Measurements from ENCODE around the gene ADCY9.
"Not testable (repeated sequence)": the region's sequence is repeated elsewhere in the genome, so short reads cannot be mapped to it uniquely, and the experiment has no call there.

Gene ADCY9

GRCh38 chr16:3971706-3972105 is 144.5 kb downstream of the ADCY9 start:
- no peak for DNase-seq

GRCh38 chr16:3971261-3971660 is 145.0 kb downstream of the ADCY9 start:
- in situ Hi-C loops (cut with HindIII; ENCODE audit: low pct_ligation_motif_present, low pct_unique_long_range_greater_than_20kb, low sequenced_read_pairs), result no loop called here
- no peak for DNase-seq

More at GRCh38 chr16:3971706-3972105, 144.5 kb downstream of the ADCY9 start:
- in situ Hi-C loops (cut with HindIII; ENCODE audit: low pct_ligation_motif_present, low pct_unique_long_range_greater_than_20kb, low sequenced_read_pairs), result no loop called here

- DNase-seq, result no peak
- in situ Hi-C loops (cut with HindIII; ENCODE audit: low pct_ligation_motif_present, low pct_unique_long_range_greater_than_20kb, low sequenced_read_pairs), result no loop called here
Measured at GRCh38 chr16:3968551-3968950, 147.7 kb downstream of the ADCY9 start.

GRCh38 chr16:3966681-3967080 is 149.6 kb downstream of the ADCY9 start:
- DNase-seq, result no peak
- in situ Hi-C loops (cut with HindIII; ENCODE audit: low pct_ligation_motif_present, low pct_unique_long_range_greater_than_20kb, low sequenced_read_pairs), result no loop called here

- DNase-seq, result no peak
- in situ Hi-C loops (cut with HindIII; ENCODE audit: low pct_ligation_motif_present, low pct_unique_long_range_greater_than_20kb, low sequenced_read_pairs), result no loop called here
Measured at GRCh38 chr16:3965781-3966582, 150.3 kb downstream of the ADCY9 start.

- in situ Hi-C loops (cut with HindIII; ENCODE audit: low pct_ligation_motif_present, low pct_unique_long_range_greater_than_20kb, low sequenced_read_pairs), result no loop called here
- no peak for DNase-seq
Measured at GRCh38 chr16:3965306-3965705, 150.9 kb downstream of the ADCY9 start.

- DNase-seq, result no peak
- in situ Hi-C loops (cut with HindIII; ENCODE audit: low pct_ligation_motif_present, low pct_unique_long_range_greater_than_20kb, low sequenced_read_pairs), result no loop called here
Measured at GRCh38 chr16:3964686-3965290, 151.5 kb downstream of the ADCY9 start.

DNA sequence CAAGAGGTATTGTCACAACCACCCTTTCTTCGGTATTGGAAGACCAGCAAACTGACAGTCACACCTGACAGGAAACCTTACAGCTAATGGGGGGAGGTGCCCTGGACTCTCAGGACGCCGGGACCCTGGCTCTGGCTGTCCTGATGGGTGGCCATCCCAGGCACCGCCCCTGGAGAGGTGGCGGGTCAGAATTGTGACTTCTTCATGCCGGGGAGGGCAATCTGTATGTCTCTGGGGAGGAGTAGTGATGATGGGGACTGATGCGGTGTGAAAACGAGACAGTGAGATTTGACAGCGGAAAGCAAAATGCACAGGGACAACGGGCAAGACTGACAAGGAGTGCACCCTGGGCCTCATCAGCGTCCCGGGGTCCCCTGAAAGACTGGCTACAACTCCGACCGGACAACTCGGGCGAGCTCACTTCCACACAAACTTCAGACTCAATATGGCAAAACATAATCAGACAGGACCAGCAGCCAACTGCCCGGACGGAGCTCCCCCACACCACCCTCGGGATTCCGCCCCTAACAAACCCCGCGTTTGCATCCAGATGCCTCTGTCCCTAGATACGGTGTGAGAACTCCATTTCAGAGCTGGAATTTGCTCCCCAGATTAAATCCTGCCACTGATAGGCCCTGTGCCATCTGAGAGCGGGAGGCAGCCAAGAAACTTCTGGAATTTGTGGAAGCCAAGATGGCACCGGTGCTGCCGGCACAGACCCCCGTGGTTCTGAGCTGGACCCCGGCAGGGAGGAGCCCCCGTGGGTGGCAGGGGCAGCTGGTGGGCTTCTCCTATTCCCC is 152.2 kb downstream of the ADCY9 start:
- in situ Hi-C loops (cut with HindIII; ENCODE audit: low pct_ligation_motif_present, low pct_unique_long_range_greater_than_20kb, low sequenced_read_pairs), result no loop called here
- no peak for DNase-seq

DNA sequence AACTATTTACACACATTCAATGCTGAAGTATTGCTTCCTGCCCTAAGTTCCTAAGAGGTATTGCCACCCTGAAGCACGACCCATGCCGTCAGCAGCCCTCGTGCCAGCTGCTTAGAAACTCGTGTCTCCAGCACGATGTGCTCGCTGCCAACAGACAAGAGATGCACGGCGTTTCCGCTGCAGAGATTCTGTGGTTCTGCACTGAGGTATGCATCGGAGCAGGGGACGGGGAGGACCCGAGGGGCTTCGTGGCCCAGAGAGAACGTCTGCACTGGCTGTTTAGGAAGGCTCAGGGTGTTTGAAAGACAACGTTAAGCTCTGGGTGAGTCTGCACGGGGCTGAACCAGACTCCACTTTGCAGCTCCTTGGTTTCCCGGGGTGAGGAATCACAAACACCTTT is 153.0 kb downstream of the ADCY9 start:
- DNase-seq, result no peak
- in situ Hi-C loops (cut with HindIII; ENCODE audit: low pct_ligation_motif_present, low pct_unique_long_range_greater_than_20kb, low sequenced_read_pairs), result no loop called here

DNA sequence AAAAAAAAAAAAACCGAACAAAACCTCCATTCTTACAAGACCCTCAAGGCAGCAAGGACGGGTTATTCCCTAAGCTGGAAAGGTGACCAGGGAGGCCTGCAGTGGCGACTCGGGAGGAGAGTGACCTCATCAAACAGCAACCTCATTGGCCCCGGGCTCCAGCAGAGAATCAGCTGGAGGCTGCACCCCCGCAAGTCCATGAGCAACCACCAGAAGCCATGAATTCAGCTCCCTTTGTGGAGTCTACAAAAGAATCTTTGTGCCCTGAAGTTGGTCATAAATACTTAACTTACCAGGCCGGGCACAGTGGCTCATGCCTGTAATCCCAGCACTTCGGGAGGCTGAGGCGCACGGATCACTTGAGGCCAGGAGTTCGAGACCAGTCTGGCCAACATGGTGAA is 154.8 kb downstream of the ADCY9 start:
- in situ Hi-C loops (cut with HindIII; ENCODE audit: low pct_ligation_motif_present, low pct_unique_long_range_greater_than_20kb, low sequenced_read_pairs), result no loop called here
- DNase-seq, result peak; percentile 32

DNA sequence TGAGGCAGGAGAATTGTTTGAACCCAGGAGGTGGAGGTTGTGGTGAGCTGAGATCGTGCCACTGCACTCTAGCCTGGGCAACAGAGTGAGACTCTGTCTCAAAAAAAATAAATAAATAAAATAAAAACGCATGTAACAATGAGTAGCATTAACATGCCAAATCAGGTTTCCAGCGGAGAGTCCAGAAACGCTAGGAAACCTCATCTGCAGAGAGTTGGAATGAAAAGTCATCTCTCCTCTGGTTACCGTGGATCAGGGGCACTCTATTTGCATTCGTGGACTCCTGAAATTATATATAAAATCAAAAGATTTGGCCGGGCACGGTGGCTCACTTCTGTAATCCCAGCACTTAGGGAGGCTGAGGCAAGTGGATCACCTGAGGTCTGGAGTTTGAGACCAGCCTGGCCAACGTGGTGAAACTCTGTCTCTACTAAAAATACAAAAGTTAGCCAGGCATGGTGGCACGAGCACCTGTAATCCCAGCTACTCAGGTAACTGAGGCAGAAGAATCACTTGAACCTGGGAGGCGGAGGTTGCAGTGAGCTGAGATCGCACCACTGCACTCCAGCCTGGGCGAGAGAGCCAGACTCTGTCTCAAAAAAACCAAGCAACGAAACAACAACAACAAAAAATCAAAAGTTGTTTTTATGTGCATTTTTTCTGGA is 156.2 kb downstream of the ADCY9 start:
- in situ Hi-C loops (cut with HindIII; ENCODE audit: low pct_ligation_motif_present, low pct_unique_long_range_greater_than_20kb, low sequenced_read_pairs); DNase-seq: not testable (repeated sequence)

- in situ Hi-C loops (cut with HindIII; ENCODE audit: low pct_ligation_motif_present, low pct_unique_long_range_greater_than_20kb, low sequenced_read_pairs), result no loop called here
- DNase-seq, result peak; percentile 94
Measured at GRCh38 chr16:3959148-3959547, 157.1 kb downstream of the ADCY9 start.

- in situ Hi-C loops (cut with HindIII; ENCODE audit: low pct_ligation_motif_present, low pct_unique_long_range_greater_than_20kb, low sequenced_read_pairs), result no loop called here
- DNase-seq, result no peak
Measured at GRCh38 chr16:3957344-3957980, 158.8 kb downstream of the ADCY9 start.

DNA sequence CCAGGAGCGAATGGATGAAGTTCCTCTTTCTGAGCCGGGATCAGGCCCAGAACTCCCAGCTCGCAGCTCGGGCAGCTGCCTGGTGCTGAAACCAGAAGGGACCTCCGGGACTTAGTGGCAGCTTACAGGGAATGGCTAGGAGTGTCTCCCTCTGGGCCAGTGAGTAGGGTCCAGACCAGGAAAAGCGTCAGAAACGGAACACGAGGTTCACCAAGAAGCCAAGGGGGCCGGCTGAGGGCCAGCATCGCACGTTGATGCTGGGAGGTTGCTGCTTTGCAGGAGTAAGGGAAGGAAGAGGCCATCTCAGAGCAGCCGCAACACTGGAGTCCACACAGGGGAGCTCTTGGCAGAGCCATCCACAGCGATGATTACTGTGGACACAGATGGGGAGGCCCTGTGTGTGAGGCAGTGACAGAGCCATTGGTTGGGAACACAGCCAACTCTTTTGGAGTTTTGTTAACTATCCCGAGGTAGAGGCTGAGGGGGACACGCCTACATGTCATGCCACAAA is 161.8 kb downstream of the ADCY9 start:
- in situ Hi-C loops (cut with HindIII; ENCODE audit: low pct_ligation_motif_present, low pct_unique_long_range_greater_than_20kb, low sequenced_read_pairs), result no loop called here
- DNase-seq, result peak; percentile 76

DNA sequence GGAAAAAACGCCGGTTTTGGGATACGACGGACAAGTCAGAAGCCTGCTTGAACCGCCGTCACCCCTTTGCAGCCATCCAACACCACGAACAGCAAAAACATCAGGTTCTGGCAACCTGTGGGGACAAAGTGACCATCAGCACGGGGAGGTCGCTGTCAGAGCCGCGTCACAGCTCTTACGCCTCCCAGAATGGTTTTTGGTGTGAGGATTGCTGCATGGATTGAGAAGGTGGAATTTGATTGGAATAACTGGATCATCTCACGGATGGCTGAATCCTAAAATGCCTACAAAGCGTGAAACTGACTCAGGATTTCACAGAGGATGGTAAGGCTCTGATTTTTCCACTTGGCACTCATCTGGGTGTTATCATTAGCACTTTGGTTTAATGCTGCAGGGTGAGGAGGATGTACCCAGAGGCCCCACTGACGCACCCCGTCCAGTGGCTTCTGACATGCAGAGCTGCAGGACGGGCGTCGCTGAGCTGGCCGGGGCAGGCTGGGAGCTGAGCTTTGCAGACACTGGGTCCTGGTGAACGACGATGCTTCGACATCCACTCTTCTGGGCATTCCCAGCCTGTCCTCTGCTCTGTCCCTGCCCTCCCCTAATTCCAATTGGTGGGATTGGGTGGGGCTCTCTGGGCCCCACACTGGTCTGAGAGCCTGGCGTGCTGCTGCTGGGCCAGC is 162.4 kb downstream of the ADCY9 start:
- in situ Hi-C loops (cut with HindIII; ENCODE audit: low pct_ligation_motif_present, low pct_unique_long_range_greater_than_20kb, low sequenced_read_pairs), result no loop called here

DNA sequence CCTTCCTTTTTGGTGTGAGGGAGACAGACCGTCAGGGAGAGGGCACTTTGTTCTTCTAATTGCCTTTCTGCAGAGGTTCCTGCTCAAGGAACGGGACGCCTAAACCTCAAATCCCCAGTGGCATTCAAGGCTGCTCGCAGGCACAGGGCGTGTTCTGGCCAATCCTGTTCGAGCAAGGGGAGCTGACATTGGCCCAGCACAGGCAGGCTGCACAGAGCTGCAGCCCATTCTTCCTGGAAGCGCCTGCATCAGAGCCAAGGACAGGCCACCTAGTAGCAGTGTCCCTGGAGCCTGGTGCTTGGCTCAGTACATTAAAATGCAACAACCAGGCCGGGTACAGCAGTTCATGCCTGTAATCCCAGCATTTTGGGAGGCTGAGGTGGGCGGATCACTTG is 163.5 kb downstream of the ADCY9 start:
- no peak for DNase-seq
- in situ Hi-C loops (cut with HindIII; ENCODE audit: low pct_ligation_motif_present, low pct_unique_long_range_greater_than_20kb, low sequenced_read_pairs), result no loop called here

More for the DNA sequence above, 162.4 kb downstream of the ADCY9 start:
- DNase-seq, result peak; percentile 82

- in situ Hi-C loops (cut with HindIII; ENCODE audit: low pct_ligation_motif_present, low pct_unique_long_range_greater_than_20kb, low sequenced_read_pairs), result no loop called here
- DNase-seq, result no peak
Measured at GRCh38 chr16:3951861-3952736, 164.1 kb downstream of the ADCY9 start.

Measured in ACHN (cell line).